Cardiac fibroblast (primary cell): ENCODE measurements around the gene ATG4B.
A peak's percentile ranks its signal among the peaks of the same experiment; 100 is the strongest.
"Not testable (repeated sequence)": the region's sequence is repeated elsewhere in the genome, so short reads cannot be mapped to it uniquely, and the experiment has no call there.

Source experiments
- DNase-seq, 2 donors: peaks; one replicate each; pipeline versions ENCODE4 v3.0.0 to v3.0.0-alpha.2; 2010; ENCODE audit warnings: low read depth in 2 of 2
- H3K4me3 ChIP-seq, 2 donors: replicated peaks in 1 of 2; 1 replicate in 1 of 2; 2 replicates in 1 of 2; pipeline ENCODE4 v1.5.1; 2011; ENCODE audit warnings: low read depth in 2 of 2, low read length in 2 of 2, mild to moderate bottlenecking in 2 of 2, moderate library complexity in 1 of 2
- CTCF ChIP-seq: IDR thresholded peaks from one replicate; pipeline ENCODE4 v1.5.1; 2011; ENCODE audit warnings: low read depth, mild to moderate bottlenecking, low read length, inconsistent platforms

ATG4B gene

DNA sequence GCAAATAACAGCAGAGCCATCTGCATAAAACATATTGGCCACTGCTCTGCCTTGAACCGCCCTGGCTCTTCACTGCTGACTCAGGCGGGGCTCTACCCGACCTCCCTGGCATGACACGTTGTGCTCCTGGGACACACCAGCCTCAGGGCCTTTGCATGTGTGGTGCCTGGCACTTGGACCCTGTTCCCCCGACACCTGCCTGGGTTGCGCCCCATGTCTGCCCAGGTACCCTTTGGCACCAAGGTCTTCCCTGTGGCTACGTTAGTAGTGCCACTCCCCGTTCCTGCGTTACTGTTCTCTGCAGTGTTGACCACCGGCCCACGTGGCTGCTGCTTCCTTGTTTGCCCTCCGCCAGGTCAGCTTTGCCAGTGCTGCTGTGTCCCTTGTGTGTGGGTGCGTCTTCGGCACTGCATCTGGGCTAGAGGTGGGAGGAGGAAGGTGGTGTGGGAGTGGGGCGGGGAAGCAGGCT, 20.3 kb downstream of the ATG4B start:
- TF ChIP-seq CTCF = no peak
- no peak for DNase-seq
- H3K4me3 ChIP-seq = no peak overlapping the region

DNA sequence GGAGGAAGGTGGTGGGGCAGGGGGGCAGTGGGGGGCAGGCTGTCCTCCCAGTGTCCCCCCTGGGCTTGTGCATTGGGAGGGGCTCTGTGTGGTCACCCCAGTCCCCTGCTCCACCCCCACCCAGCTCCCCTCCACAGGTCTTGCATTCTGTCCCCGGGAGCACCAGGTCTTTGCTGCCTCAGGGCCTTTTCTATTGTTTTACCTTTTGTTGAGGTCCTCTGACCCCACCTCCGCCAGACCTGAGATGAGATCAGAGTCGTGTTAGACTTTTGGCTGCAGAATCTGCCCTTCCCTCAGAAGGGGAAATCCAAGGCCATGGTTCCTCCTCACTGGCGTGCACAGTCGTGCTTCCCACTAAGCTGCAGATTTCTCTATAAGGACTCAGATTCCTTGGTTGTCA, 20.8 kb downstream of the ATG4B start:
- no peak for DNase-seq
- no peak for TF ChIP-seq CTCF
- H3K4me3 ChIP-seq = no peak overlapping the region

- peak; percentile 78 for TF ChIP-seq CTCF
- peak; percentile 87 to 88 for DNase-seq
- no peak overlapping the region for H3K4me3 ChIP-seq
Measured at GRCh38 chr2:241659150-241659739, 21.8 kb downstream of the ATG4B start.

- DNase-seq = no peak
- H3K4me3 ChIP-seq = no peak overlapping the region
- TF ChIP-seq CTCF = no peak
Measured at GRCh38 chr2:241660593-241661213, 23.2 kb downstream of the ATG4B start.

GRCh38 chr2:241662731-241663130, 25.2 kb downstream of the ATG4B start:
- DNase-seq, H3K4me3 ChIP-seq: not testable (repeated sequence)

DNA sequence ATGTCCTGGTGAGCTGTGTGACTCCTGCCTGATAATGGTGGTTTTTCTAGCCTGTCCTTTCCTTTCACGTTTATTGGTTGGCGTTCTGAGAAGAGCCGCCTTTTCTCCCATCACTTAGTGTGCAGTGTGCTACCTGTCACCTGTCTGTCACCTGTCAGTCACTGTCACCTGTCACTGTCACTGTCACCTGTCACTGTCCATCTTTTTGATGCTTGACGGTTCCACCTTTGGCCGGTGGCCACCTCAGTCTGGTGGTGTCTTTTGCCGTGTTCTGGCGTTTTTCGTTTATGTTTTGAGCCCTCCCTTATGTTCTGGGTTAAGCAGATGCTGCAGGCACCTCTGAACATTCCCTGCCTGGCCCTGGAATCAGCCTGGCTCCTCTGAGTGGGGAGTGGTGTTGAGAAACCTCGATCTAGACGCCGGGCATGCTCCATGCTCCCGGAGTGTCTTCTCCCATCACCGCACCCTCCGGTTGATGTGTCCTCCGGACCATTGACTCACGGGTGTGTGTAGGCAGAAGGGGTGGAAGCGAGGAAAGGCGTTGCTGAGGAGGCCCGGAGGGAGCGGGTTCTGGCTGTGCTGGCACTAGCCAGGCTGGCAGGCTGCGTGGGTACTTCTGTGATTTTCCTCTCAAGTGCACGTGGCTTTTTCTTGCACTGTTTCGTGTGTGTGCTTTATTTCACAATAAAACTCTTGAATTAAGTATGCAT, 28.4 kb downstream of the ATG4B start:
- no peak for TF ChIP-seq CTCF
- peak in 1 of 2 donors; percentile 17 for DNase-seq
- H3K4me3 ChIP-seq = peak overlapping the region in 1 of 2 donors; percentile 1

- no peak for TF ChIP-seq CTCF
- no peak overlapping the region for H3K4me3 ChIP-seq
- DNase-seq = no peak
Measured at GRCh38 chr2:241666627-241667400, 29.3 kb downstream of the ATG4B start.
